Thyroid gland (tissue), 4 donors: ENCODE measurements around the gene SETD1A. TPM values are rescaled to one million over a fixed set of nuclear protein-coding genes. Genes with fewer than 3 reads are reported as not detected.

Source experiments
- DNase-seq, 2 donors: peaks; one replicate each; pipeline ENCODE4 v3.0.0-alpha.2; 2019
- H3K27ac ChIP-seq, 3 donors: fragments of 200-600 bp; sonication (generic); 1 replicate in 2 of 3; 2 replicates in 1 of 3; pipeline ENCODE4 v1.5.1; 2016 to 2019; ENCODE audit warnings: mild to moderate bottlenecking in 1 of 3, moderate library complexity in 1 of 3
- H3K27me3 ChIP-seq: fragments of 200-600 bp; sonication (generic); one replicate; pipeline ENCODE4 v1.5.1; 2019
- H3K36me3 ChIP-seq, 2 donors: fragments of 200-600 bp; sonication (generic); one replicate each; pipeline ENCODE4 v1.5.1; 2016 to 2019
- H3K4me1 ChIP-seq, 2 donors: fragments of 200-600 bp; sonication (generic); one replicate each; pipeline ENCODE4 v1.5.1; 2017 to 2019
- H3K4me3 ChIP-seq, 3 donors: fragments of 200-600 bp; sonication (generic); replicated peaks in 1 of 3; 1 replicate in 2 of 3; 2 replicates in 1 of 3; pipeline ENCODE4 v1.5.1; 2016; ENCODE audit warnings: mild to moderate bottlenecking in 1 of 3
- H3K9me3 ChIP-seq: fragments of 200-600 bp; sonication (generic); one replicate; pipeline ENCODE4 v1.5.1; 2017
- CTCF ChIP-seq, 6 experiments: fragments of 200-600 bp in 3 of 6; fragments of 450-650 bp in 3 of 6; sonication (generic) in 3 of 6; IDR thresholded peaks; one replicate each; pipeline ENCODE4 v1.5.1; 2016 to 2019; ENCODE audit warnings: antibody characterized with exemption in 6 of 6, mild to moderate bottlenecking in 2 of 6, inconsistent platforms in 1 of 6, moderate library complexity in 1 of 6
- POLR2A ChIP-seq, 2 donors: fragments of 450-650 bp; IDR thresholded peaks; one replicate each; pipeline ENCODE4 v1.6.1; 2017; ENCODE audit warnings: antibody characterized with exemption in 2 of 2, mild to moderate bottlenecking in 2 of 2, moderate library complexity in 1 of 2
- WGBS, 2 donors: methylation state at CpG; one replicate each; pipeline ENCODE4 v1.1.5; 2017; 5-methylcytosine and 5-hydroxymethylcytosine counted together
- intact Hi-C: fragments of 100-400 bp; cut with DNase I; formaldehyde crosslinking; loops from one replicate; pipeline ENCODE4 v1.15.1; 2023
- total RNA-seq, 4 donors: library from RNA; depleted of rRNA; stranded (reverse); fragments of >200 nt; gene quantifications; one replicate each; pipeline ENCODE4 v1.2.3, GENCODE V29; 2016

Gene SETD1A
- total RNA-seq, 4 donors from 2014 or later, result 7.7 to 11.4 (median 9.2) TPM

GRCh38 chr16:30976486-30976885 lies 18.9 kb downstream of the SETD1A start:
- WGBS, 2 donors, result 92 to 97% methylated on average over 4 of the region's 4 CpGs

GRCh38 chr16:30977502-30977901 lies 19.9 kb downstream of the SETD1A start:
- WGBS, 2 donors, result 86 to 89% methylated on average over 12 to 13 of the region's 17 CpGs
- no peaks in the 10 kb centered on the region for H3K9me3 ChIP-seq
- peaks cover 59 to 82% of the 10 kb centered on the region in 2 donors for H3K36me3 ChIP-seq
- H3K4me3 ChIP-seq, result no peak overlapping the region
- DNase-seq, result no peak
- H3K27ac ChIP-seq, result no peak overlapping the region
- no peaks in the 10 kb centered on the region for H3K27me3 ChIP-seq
- H3K4me1 ChIP-seq, result no peaks in the 10 kb centered on the region
- intact Hi-C loops, result no loop called here
- no peak for TF ChIP-seq CTCF (IDR thresholded peaks at IDR 0.05)
- TF ChIP-seq POLR2A (IDR thresholded peaks at IDR 0.05), result no peak

More at GRCh38 chr16:30976486-30976885, 18.9 kb downstream of the SETD1A start:
- H3K27me3 ChIP-seq, result no peaks in the 10 kb centered on the region
- H3K4me1 ChIP-seq, result no peaks in the 10 kb centered on the region
- no peak overlapping the region for H3K4me3 ChIP-seq
- H3K27ac ChIP-seq, result no peak overlapping the region
- H3K9me3 ChIP-seq, result no peaks in the 10 kb centered on the region
- no peak for TF ChIP-seq POLR2A (IDR thresholded peaks at IDR 0.05)
- TF ChIP-seq CTCF (IDR thresholded peaks at IDR 0.05), result no peak
- intact Hi-C loops, result no loop called here
- no peak for DNase-seq
- H3K36me3 ChIP-seq, result peaks cover 66 to 87% of the 10 kb centered on the region in 2 donors

- Histone ChIP-seq H3K9me3 (no peaks in the 10 kb centered on the region), H3K27ac (no peak overlapping the region), H3K27me3 (no peaks in the 10 kb centered on the region), H3K4me3 (no peak overlapping the region), H3K36me3 (peaks cover 63 to 74% of the 10 kb centered on the region in 2 donors), H3K4me1 (no peaks in the 10 kb centered on the region)
- intact Hi-C loops, result loop anchor here (10.0 kb wide), 2 partner anchors 165 to 885 kb away; no protein-coding TSS in a partner anchor
- TF ChIP-seq CTCF (IDR thresholded peaks at IDR 0.05) (no peak), POLR2A (IDR thresholded peaks at IDR 0.05) (no peak)
- DNase-seq, result no peak
- 93 to 95% methylated on average over 33 to 48 of the region's 62 CpGs for WGBS, 2 donors
Observed at GRCh38 chr16:30979170-30980022, 21.8 kb downstream of the SETD1A start.

GRCh38 chr16:30980023-30980371 lies 22.4 kb downstream of the SETD1A start:
- Histone ChIP-seq H3K4me3 (no peak overlapping the region), H3K9me3 (no peaks in the 10 kb centered on the region), H3K36me3 (peaks cover 63 to 69% of the 10 kb centered on the region in 2 donors), H3K27me3 (no peaks in the 10 kb centered on the region), H3K27ac (no peak overlapping the region), H3K4me1 (no peaks in the 10 kb centered on the region)
- intact Hi-C loops, result loop anchor here (10.0 kb wide), 2 partner anchors 165 to 885 kb away; no protein-coding TSS in a partner anchor
- TF ChIP-seq POLR2A (IDR thresholded peaks at IDR 0.05) (no peak), CTCF (IDR thresholded peaks at IDR 0.05) (no peak)
- whole genome bisulfite sequencing, 2 donors, result 89% methylated on average over 11 to 14 of the region's 15 CpGs
- DNase-seq, result no peak

GRCh38 chr16:30980434-30980833 lies 22.9 kb downstream of the SETD1A start:
- H3K9me3 ChIP-seq, result no peaks in the 10 kb centered on the region
- intact Hi-C loops, result loop anchor here (10.0 kb wide), 2 partner anchors 164 to 884 kb away; no protein-coding TSS in a partner anchor
- no peak overlapping the region for H3K27ac ChIP-seq
- peaks cover 3 to 4% of the 10 kb centered on the region in 2 donors for H3K4me1 ChIP-seq
- H3K36me3 ChIP-seq, result peaks cover 63 to 66% of the 10 kb centered on the region in 2 donors
- 82 to 93% methylated on average over 18 to 24 of the region's 29 CpGs for WGBS, 2 donors
- H3K27me3 ChIP-seq, result no peaks in the 10 kb centered on the region
- TF ChIP-seq POLR2A (IDR thresholded peaks at IDR 0.05), result no peak
- no peak for TF ChIP-seq CTCF (IDR thresholded peaks at IDR 0.05)
- no peak for DNase-seq
- no peak overlapping the region for H3K4me3 ChIP-seq
